H9 (cell line): ENCODE measurements around the gene RNF217. TPM values are rescaled to one million over a fixed set of nuclear protein-coding genes. Genes with fewer than 3 reads are reported as not detected.

Source experiments
- DNase-seq: peaks from one replicate; pipeline ENCODE4 v3.0.0-alpha.2; 2017
- H2AFZ ChIP-seq: one replicate; pipeline ENCODE4 v1.6.1; 2013; ENCODE audit warnings: mild to moderate bottlenecking, low read length, control low read depth, moderate library complexity
- H2AK5ac ChIP-seq: 2 replicates; pipeline ENCODE4 v1.6.1; 2013; ENCODE audit warnings: low read length, control low read depth, mixed read lengths; ENCODE audit not compliant: insufficient read length
- H2BK120ac ChIP-seq: one replicate; pipeline ENCODE4 v1.6.1; 2013; ENCODE audit warnings: low read depth, mild to moderate bottlenecking, low read length, control low read depth, inconsistent platforms; ENCODE audit not compliant: poor library complexity, severe bottlenecking
- H2BK12ac ChIP-seq: 2 replicates; pipeline ENCODE4 v1.6.1; 2013; ENCODE audit warnings: low read length, control low read depth, mixed read lengths, low read depth; ENCODE audit not compliant: insufficient read length
- H2BK15ac ChIP-seq: 2 replicates; pipeline ENCODE4 v1.6.1; 2013; ENCODE audit warnings: low read depth, low read length, control low read depth
- H2BK20ac ChIP-seq: one replicate; pipeline ENCODE4 v1.6.1; 2013; ENCODE audit warnings: low read depth, mild to moderate bottlenecking, low read length, control low read depth, inconsistent platforms; ENCODE audit not compliant: poor library complexity, severe bottlenecking
- H2BK5ac ChIP-seq: 2 replicates; pipeline ENCODE4 v1.6.1; 2013; ENCODE audit warnings: low read length, control low read depth, mixed read lengths; ENCODE audit not compliant: insufficient read length
- H3K14ac ChIP-seq: 2 replicates; pipeline ENCODE4 v1.6.1; 2013; ENCODE audit warnings: low read length, control low read depth; ENCODE audit not compliant: insufficient read depth
- H3K18ac ChIP-seq: 2 replicates; pipeline ENCODE4 v1.6.1; 2013; ENCODE audit warnings: low read depth, mild to moderate bottlenecking, mixed read lengths, low read length, control low read depth; ENCODE audit not compliant: insufficient read length
- H3K23ac ChIP-seq: 2 replicates; pipeline ENCODE4 v1.6.1; 2013; ENCODE audit warnings: low read length, control low read depth, mixed read lengths, low read depth; ENCODE audit not compliant: insufficient read length
- H3K23me2 ChIP-seq: 2 replicates; pipeline ENCODE4 v1.6.1; 2013; ENCODE audit warnings: low read depth, mild to moderate bottlenecking, mixed read lengths, low read length, control low read depth; ENCODE audit not compliant: insufficient read length, poor library complexity, severe bottlenecking
- H3K27ac ChIP-seq: 2 replicates; pipeline ENCODE4 v1.5.1; 2013; ENCODE audit warnings: low read length, control low read depth, mixed read lengths, low read depth; ENCODE audit not compliant: insufficient read length
- H3K27me3 ChIP-seq: 2 replicates; pipeline ENCODE4 v1.6.1; 2013; ENCODE audit warnings: low read length, control low read depth, inconsistent platforms; ENCODE audit not compliant: insufficient read depth
- H3K4ac ChIP-seq: 2 replicates; pipeline ENCODE4 v1.6.1; 2013; ENCODE audit warnings: low read depth, mild to moderate bottlenecking, control low read depth, inconsistent platforms, low read length, moderate library complexity
- H3K4me1 ChIP-seq: 2 replicates; pipeline ENCODE4 v1.6.1; 2013; ENCODE audit warnings: low read length, control low read depth, inconsistent platforms; ENCODE audit not compliant: insufficient read depth
- H3K4me2 ChIP-seq: 2 replicates; pipeline ENCODE4 v1.6.1; 2013; ENCODE audit warnings: low read length, control low read depth, mixed read lengths; ENCODE audit not compliant: insufficient read length, insufficient read depth
- H3K56ac ChIP-seq: 2 replicates; pipeline ENCODE4 v1.6.1; 2013; ENCODE audit warnings: low read depth, mild to moderate bottlenecking, mixed read lengths, low read length, control low read depth; ENCODE audit not compliant: insufficient read length
- H3K79me1 ChIP-seq: 2 replicates; pipeline ENCODE4 v1.6.1; 2013; ENCODE audit warnings: low read depth, mild to moderate bottlenecking, moderate library complexity, low read length, control low read depth, inconsistent platforms; ENCODE audit not compliant: insufficient read depth, poor library complexity, severe bottlenecking
- H3K79me2 ChIP-seq: 2 replicates; pipeline ENCODE4 v1.6.1; 2013; ENCODE audit warnings: low read length, control low read depth, inconsistent platforms; ENCODE audit not compliant: insufficient read depth
- H3K9ac ChIP-seq: 2 replicates; pipeline ENCODE4 v1.6.1; 2013; ENCODE audit warnings: low read length, control low read depth, mixed read lengths; ENCODE audit not compliant: insufficient read length; ENCODE audit errors: extremely low read depth
- H3K9me3 ChIP-seq: one replicate; pipeline ENCODE4 v1.6.1; 2013; ENCODE audit warnings: low read depth, low read length, inconsistent platforms; ENCODE audit not compliant: control insufficient read depth
- H3T11ph ChIP-seq: one replicate; pipeline ENCODE4 v1.6.1; 2013; ENCODE audit warnings: mild to moderate bottlenecking, low read length, control low read depth, inconsistent platforms
- H4K20me1 ChIP-seq: one replicate; pipeline ENCODE4 v1.6.1; 2013; ENCODE audit not compliant: control insufficient read depth, insufficient read length, insufficient read depth
- H4K5ac ChIP-seq: 2 replicates; pipeline ENCODE4 v1.6.1; 2013; ENCODE audit warnings: low read depth, mild to moderate bottlenecking, mixed read lengths, low read length, control low read depth; ENCODE audit not compliant: insufficient read length
- H4K8ac ChIP-seq: replicated peaks from 2 replicates; pipeline ENCODE4 v1.6.1; 2013; ENCODE audit warnings: low read length, control low read depth, mixed read lengths, low read depth; ENCODE audit not compliant: insufficient read length
- H4K91ac ChIP-seq: 2 replicates; pipeline ENCODE4 v1.6.1; 2013; ENCODE audit warnings: low read depth, mild to moderate bottlenecking, moderate library complexity, mixed read lengths, low read length, control low read depth; ENCODE audit not compliant: insufficient read length
- H3K27ac Mint-ChIP-seq, 3 experiments: 2 replicates in 2 of 3; 3 replicates in 1 of 3; pipeline ENCODE4 v1.8.0; 2020 to 2021; ENCODE audit warnings: mixed read lengths in 3 of 3, mild to moderate bottlenecking in 1 of 3, moderate library complexity in 1 of 3
- H3K27me3 Mint-ChIP-seq: 2 replicates; pipeline ENCODE4 v1.8.0; 2021; ENCODE audit warnings: low read depth, mild to moderate bottlenecking, moderate library complexity, mixed read lengths
- H3K36me3 Mint-ChIP-seq, 3 experiments: 2 replicates in 2 of 3; 3 replicates in 1 of 3; pipeline ENCODE4 v1.8.0; 2020 to 2021; ENCODE audit warnings: low read depth in 3 of 3, mixed read lengths in 3 of 3; ENCODE audit not compliant: insufficient read depth in 1 of 3
- H3K4me1 Mint-ChIP-seq, 2 experiments: 2 replicates each; pipeline ENCODE4 v1.8.0; 2020; ENCODE audit warnings: mixed read lengths in 2 of 2
- H3K4me3 Mint-ChIP-seq, 2 experiments: 2 replicates in 1 of 2; 3 replicates in 1 of 2; pipeline ENCODE4 v1.8.0; 2020 to 2021; ENCODE audit warnings: mild to moderate bottlenecking in 2 of 2, mixed read lengths in 2 of 2, moderate library complexity in 1 of 2
- H3K9me3 Mint-ChIP-seq, 2 experiments: 2 replicates in 1 of 2; 3 replicates in 1 of 2; pipeline ENCODE4 v1.8.0; 2020; ENCODE audit warnings: mild to moderate bottlenecking in 2 of 2, mixed read lengths in 2 of 2, moderate library complexity in 1 of 2
- CTCF ChIP-seq: fragments of 200-600 bp; sonication (generic); conservative IDR thresholded peaks from 3 replicates; pipeline ENCODE4 v1.8.0; 2021; ENCODE audit warnings: antibody characterized with exemption, mild to moderate bottlenecking
- WGBS: extraction: QIAGEN DNeasy Blood & Tissue Kit; methylation state at CpG from one replicate; pipeline ENCODE4 v1.1.7; 2013; ENCODE audit warnings: missing lambda C conversion rate, low lambda C conversion rate, mixed read lengths; ENCODE audit not compliant: insufficient read length; ENCODE audit errors: extremely low coverage; 5-methylcytosine and 5-hydroxymethylcytosine counted together
- total RNA-seq: library from RNA; stranded (reverse); gene quantifications from 2 replicates; pipeline ENCODE4 v1.2.1, GENCODE V29; 2021

Gene RNF217
- total RNA-seq, 1 experiment from 2014 or later, result 9.6 TPM

- no peaks in the 10 kb centered on the region for H3K79me2 ChIP-seq
Measured at GRCh38 chr6:124989136-124989983, 27.1 kb downstream of the RNF217 start.

More at GRCh38 chr6:124989136-124989983, 27.1 kb downstream of the RNF217 start:
- no peak overlapping the region for H3T11ph ChIP-seq
- H2AFZ ChIP-seq, result no peak overlapping the region
- H3K4me1 ChIP-seq, result no peaks in the 10 kb centered on the region
- no peak for DNase-seq
- H3K23me2 ChIP-seq, result no peaks in the 10 kb centered on the region
- no peak overlapping the region for H3K27ac ChIP-seq
- H3K18ac ChIP-seq, result no peak overlapping the region
- H2BK5ac ChIP-seq, result no peak overlapping the region
- peaks cover 8% of the 10 kb centered on the region in 2 experiments for H3K4me1 Mint-ChIP-seq
- no peaks in the 10 kb centered on the region for H3K9me3 Mint-ChIP-seq
- H2BK12ac ChIP-seq, result no peak overlapping the region
- WGBS, result no CpG with 5 or more reads among the region's 5 CpGs
- no peak overlapping the region for H4K91ac ChIP-seq
- H2AK5ac ChIP-seq, result no peak overlapping the region
- H3K4me2 ChIP-seq, result no peak overlapping the region
- no peaks in the 10 kb centered on the region for H3K27me3 ChIP-seq
- no peaks in the 10 kb centered on the region for H3K9me3 ChIP-seq
- no peaks in the 10 kb centered on the region for H3K27me3 Mint-ChIP-seq
- H3K79me1 ChIP-seq, result peaks cover 2% of the 10 kb centered on the region
- no peak overlapping the region for H3K56ac ChIP-seq
- H3K9ac ChIP-seq, result no peak overlapping the region
- H3K4ac ChIP-seq, result no peak overlapping the region
- no peak overlapping the region for H2BK20ac ChIP-seq
- no peak overlapping the region for H2BK15ac ChIP-seq
- H3K36me3 Mint-ChIP-seq, result peaks cover 3 to 11% (median 3%) of the 10 kb centered on the region in 3 experiments; a peak in 6 of 7 replicates
- H3K14ac ChIP-seq, result no peak overlapping the region
- no peaks in the 10 kb centered on the region for H4K20me1 ChIP-seq
- no peak overlapping the region for H2BK120ac ChIP-seq
- 0 out of 7 replicates have a peak overlapping the region, but pooled peaks of 1 of the 3 experiments have one; percentile 8 for H3K27ac Mint-ChIP-seq
- no peak for TF ChIP-seq CTCF
- no peak overlapping the region for H4K8ac ChIP-seq
- no peak overlapping the region for H3K4me3 Mint-ChIP-seq
- H4K5ac ChIP-seq, result no peak overlapping the region
- no peak overlapping the region for H3K23ac ChIP-seq
